HTERT RPE-1 (cell line): Measurements from ENCODE around the gene SHISAL1.

Source experiments
- in situ Hi-C: fragments of 300-500 bp; cut with MboI; formaldehyde crosslinking; loops from 4 replicates; pipeline ENCODE4 v1.14.3; 2020; ENCODE audit warnings: low sequenced_read_pairs

Gene SHISAL1

GRCh38 chr22:44312766-44313165, at the start of gene SHISAL1:
Gene SHISAL1, minus strand, starts transcription at chr22:44312951. Its CDS starts 12,006 bp downstream, at chr22:44300945.
- in situ Hi-C loops = no loop called here

GRCh38 chr22:44361391-44362126, 48.8 kb upstream of the SHISAL1 start:
- in situ Hi-C loops = no loop called here

- in situ Hi-C loops = no loop called here
These were observed 48.1 kb upstream of the SHISAL1 start for GRCh38 chr22:44360668-44361381.

- in situ Hi-C loops = no loop called here
These were observed 47.5 kb upstream of the SHISAL1 start for GRCh38 chr22:44360306-44360667.

- in situ Hi-C loops = no loop called here
These were observed 46.9 kb upstream of the SHISAL1 start for GRCh38 chr22:44359496-44360110.

- in situ Hi-C loops = no loop called here
These were observed 46.1 kb upstream of the SHISAL1 start for GRCh38 chr22:44358709-44359440.

- in situ Hi-C loops = no loop called here
These were observed 45.3 kb upstream of the SHISAL1 start for GRCh38 chr22:44357966-44358465.

GRCh38 chr22:44357296-44357965, 44.7 kb upstream of the SHISAL1 start:
- in situ Hi-C loops = no loop called here

GRCh38 chr22:44355716-44356070, 42.9 kb upstream of the SHISAL1 start:
- in situ Hi-C loops = no loop called here

GRCh38 chr22:44354288-44354687, 41.5 kb upstream of the SHISAL1 start:
- in situ Hi-C loops = no loop called here

GRCh38 chr22:44353041-44353440, 40.3 kb upstream of the SHISAL1 start:
- in situ Hi-C loops = no loop called here

GRCh38 chr22:44352378-44353035, 39.8 kb upstream of the SHISAL1 start:
- in situ Hi-C loops = no loop called here

- in situ Hi-C loops = no loop called here
These were observed 39.1 kb upstream of the SHISAL1 start for GRCh38 chr22:44351685-44352377.

- in situ Hi-C loops = no loop called here
These were observed 38.3 kb upstream of the SHISAL1 start for GRCh38 chr22:44351037-44351436.

GRCh38 chr22:44349594-44349993, 36.8 kb upstream of the SHISAL1 start:
- in situ Hi-C loops = no loop called here

GRCh38 chr22:44348971-44349560, 36.3 kb upstream of the SHISAL1 start:
- in situ Hi-C loops = no loop called here

GRCh38 chr22:44347549-44347948, 34.8 kb upstream of the SHISAL1 start:
- in situ Hi-C loops = no loop called here

- in situ Hi-C loops = no loop called here
These were observed 34.3 kb upstream of the SHISAL1 start for GRCh38 chr22:44347080-44347479.

- in situ Hi-C loops = no loop called here
These were observed 33.1 kb upstream of the SHISAL1 start for GRCh38 chr22:44345872-44346271.
